Ascending aorta (tissue), 2 donors: ENCODE measurements around the gene MCU. TPM values are rescaled to one million over a fixed set of nuclear protein-coding genes. Genes with fewer than 3 reads are reported as not detected.

Experiments used
- DNase-seq, 2 donors: peaks; one replicate each; pipeline ENCODE4 v3.0.0-alpha.2; 2019; ENCODE audit warnings: low spot score in 2 of 2
- H3K27ac ChIP-seq, 2 donors: fragments of 200-600 bp; sonication (generic); one replicate each; pipeline ENCODE4 v1.5.1; 2016 to 2017; ENCODE audit warnings: mild to moderate bottlenecking in 1 of 2
- H3K27me3 ChIP-seq: fragments of 200-600 bp; sonication (generic); one replicate; pipeline ENCODE4 v1.5.1; 2017
- H3K36me3 ChIP-seq, 2 donors: fragments of 200-600 bp; sonication (generic); one replicate each; pipeline ENCODE4 v1.5.1; 2016
- H3K4me1 ChIP-seq, 2 donors: fragments of 200-600 bp; sonication (generic); one replicate each; pipeline ENCODE4 v1.5.1; 2016 to 2017; ENCODE audit warnings: mild to moderate bottlenecking in 1 of 2
- H3K4me3 ChIP-seq, 2 donors: fragments of 200-600 bp; sonication (generic); one replicate each; pipeline ENCODE4 v1.5.1; 2016 to 2017; ENCODE audit warnings: mild to moderate bottlenecking in 1 of 2
- H3K9me3 ChIP-seq, 2 donors: fragments of 200-600 bp; sonication (generic); one replicate each; pipeline ENCODE4 v1.5.1; 2016
- intact Hi-C: fragments of 100-400 bp; cut with DNase I; formaldehyde crosslinking; loops from one replicate; pipeline ENCODE4 v1.15.1; 2023
- total RNA-seq: library from RNA; depleted of rRNA; stranded (reverse); fragments of >200 nt; gene quantifications from one replicate; pipeline ENCODE4 v1.1.0, GENCODE V29; 2016
- TF ChIP-seq, protein P1 (sequence below), 3 experiments: fragments of 200-600 bp in 2 of 3; fragments of 450-650 bp in 1 of 3; sonication (generic) in 2 of 3; IDR thresholded peaks; one replicate each; pipeline ENCODE4 v1.5.1; 2016 to 2019; ENCODE audit warnings: antibody characterized with exemption in 3 of 3, mild to moderate bottlenecking in 1 of 3, moderate library complexity in 1 of 3

Gene MCU
- total RNA-seq, 1 donor from 2014 or later: 22.0 TPM

GRCh38 chr10:72785409-72785808 is 93.5 kb downstream of the MCU start:
- no peaks in the 10 kb centered on the region for H3K36me3 ChIP-seq
- no peak overlapping the region for H3K27ac ChIP-seq
- TF ChIP-seq, protein P1, sequence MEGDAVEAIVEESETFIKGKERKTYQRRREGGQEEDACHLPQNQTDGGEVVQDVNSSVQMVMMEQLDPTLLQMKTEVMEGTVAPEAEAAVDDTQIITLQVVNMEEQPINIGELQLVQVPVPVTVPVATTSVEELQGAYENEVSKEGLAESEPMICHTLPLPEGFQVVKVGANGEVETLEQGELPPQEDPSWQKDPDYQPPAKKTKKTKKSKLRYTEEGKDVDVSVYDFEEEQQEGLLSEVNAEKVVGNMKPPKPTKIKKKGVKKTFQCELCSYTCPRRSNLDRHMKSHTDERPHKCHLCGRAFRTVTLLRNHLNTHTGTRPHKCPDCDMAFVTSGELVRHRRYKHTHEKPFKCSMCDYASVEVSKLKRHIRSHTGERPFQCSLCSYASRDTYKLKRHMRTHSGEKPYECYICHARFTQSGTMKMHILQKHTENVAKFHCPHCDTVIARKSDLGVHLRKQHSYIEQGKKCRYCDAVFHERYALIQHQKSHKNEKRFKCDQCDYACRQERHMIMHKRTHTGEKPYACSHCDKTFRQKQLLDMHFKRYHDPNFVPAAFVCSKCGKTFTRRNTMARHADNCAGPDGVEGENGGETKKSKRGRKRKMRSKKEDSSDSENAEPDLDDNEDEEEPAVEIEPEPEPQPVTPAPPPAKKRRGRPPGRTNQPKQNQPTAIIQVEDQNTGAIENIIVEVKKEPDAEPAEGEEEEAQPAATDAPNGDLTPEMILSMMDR (IDR thresholded peaks at IDR 0.05): no peak
- peaks cover 6 to 20% of the 10 kb centered on the region in 2 donors for H3K4me1 ChIP-seq
- H3K4me3 ChIP-seq: no peak overlapping the region
- H3K9me3 ChIP-seq: no peaks in the 10 kb centered on the region
- no peak for DNase-seq
- H3K27me3 ChIP-seq: no peaks in the 10 kb centered on the region
- intact Hi-C loops: no loop called here

DNA sequence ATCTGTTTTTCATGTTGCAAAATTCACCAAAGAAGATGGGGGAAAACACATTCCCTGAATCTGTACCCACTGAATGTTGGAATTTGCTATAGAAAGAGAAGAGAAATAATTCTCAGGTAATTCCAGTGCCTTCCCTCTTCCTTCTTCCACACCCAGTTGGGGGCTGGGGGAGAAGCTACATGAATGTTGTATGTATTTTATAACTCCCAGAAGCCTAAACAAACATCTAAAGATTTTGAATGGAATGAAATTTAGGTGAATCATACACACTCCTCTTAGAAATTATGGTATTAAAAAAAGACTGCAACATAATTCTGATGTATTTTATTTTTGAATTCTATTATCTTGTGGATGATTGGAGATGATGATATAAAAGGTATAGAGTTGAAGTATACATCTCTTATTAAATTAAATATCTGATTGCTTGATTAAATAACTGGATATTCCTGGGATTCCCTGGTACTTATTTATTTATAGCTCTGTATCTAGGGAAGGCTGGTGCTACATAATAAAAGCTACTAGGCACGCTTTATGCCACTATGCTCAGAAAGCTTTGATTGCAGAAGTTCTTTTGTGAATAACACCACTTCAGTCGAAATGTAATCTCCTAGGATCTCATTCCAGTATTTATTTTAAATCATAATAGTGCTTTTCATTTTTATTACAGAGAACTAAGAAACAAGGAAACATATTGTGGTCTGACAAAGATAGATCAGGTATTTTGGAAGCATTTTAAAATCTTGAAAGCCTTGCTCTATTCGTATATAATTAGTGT is 98.5 kb downstream of the MCU start:
- TF ChIP-seq, protein P1 (IDR thresholded peaks at IDR 0.05): no peak
- no peak overlapping the region for H3K27ac ChIP-seq
- no peaks in the 10 kb centered on the region for H3K9me3 ChIP-seq
- H3K4me3 ChIP-seq: no peak overlapping the region
- peaks cover 0 to 5% of the 10 kb centered on the region in 2 donors for H3K4me1 ChIP-seq
- DNase-seq: no peak
- no peaks in the 10 kb centered on the region for H3K36me3 ChIP-seq
- intact Hi-C loops: no loop called here
- H3K27me3 ChIP-seq: no peaks in the 10 kb centered on the region

- intact Hi-C loops: no loop called here
- no peaks in the 10 kb centered on the region for H3K27me3 ChIP-seq
- TF ChIP-seq, protein P1 (IDR thresholded peaks at IDR 0.05): no peak
- H3K36me3 ChIP-seq: no peaks in the 10 kb centered on the region
- no peak for DNase-seq
- H3K4me1 ChIP-seq: no peaks in the 10 kb centered on the region
- no peak overlapping the region for H3K4me3 ChIP-seq
- H3K27ac ChIP-seq: no peak overlapping the region
- no peaks in the 10 kb centered on the region for H3K9me3 ChIP-seq
Observed at GRCh38 chr10:72792288-72792687, 100.3 kb downstream of the MCU start.

- TF ChIP-seq, protein P1 (IDR thresholded peaks at IDR 0.05): no peak
- no peak overlapping the region for H3K27ac ChIP-seq
- no peaks in the 10 kb centered on the region for H3K4me1 ChIP-seq
- no peak overlapping the region for H3K4me3 ChIP-seq
- H3K27me3 ChIP-seq: no peaks in the 10 kb centered on the region
- H3K9me3 ChIP-seq: no peaks in the 10 kb centered on the region
- H3K36me3 ChIP-seq: no peaks in the 10 kb centered on the region
- intact Hi-C loops: no loop called here
- DNase-seq: no peak
Observed at GRCh38 chr10:72793752-72794151, 101.8 kb downstream of the MCU start.

GRCh38 chr10:72794260-72794659 is 102.3 kb downstream of the MCU start:
- no peaks in the 10 kb centered on the region for H3K4me1 ChIP-seq
- no peak for DNase-seq
- TF ChIP-seq, protein P1 (IDR thresholded peaks at IDR 0.05): no peak
- intact Hi-C loops: no loop called here
- no peak overlapping the region for H3K27ac ChIP-seq
- no peak overlapping the region for H3K4me3 ChIP-seq
- no peaks in the 10 kb centered on the region for H3K36me3 ChIP-seq
- no peaks in the 10 kb centered on the region for H3K27me3 ChIP-seq
- H3K9me3 ChIP-seq: no peaks in the 10 kb centered on the region
